T-helper 1 cell treated with Interleukin-12 subunit alpha and Interleukin-12 subunit beta and Interleukin-4 antibody, amounts not matched to agents 30 μg/mL and 1 μg/mL, for 36 hours (primary cell): ENCODE data around the gene SMCR8.
"Not testable (repeated sequence)": the region's sequence is repeated elsewhere in the genome, so short reads cannot be mapped to it uniquely, and the experiment has no call there.

Source experiments
- H3K27ac Mint-ChIP-seq: one replicate; pipeline ENCODE4 v1.8.0; 2021; ENCODE audit warnings: mild to moderate bottlenecking, mixed read lengths
- H3K27me3 Mint-ChIP-seq: one replicate; pipeline ENCODE4 v1.8.0; 2021; ENCODE audit warnings: low read depth, mixed read lengths
- H3K36me3 Mint-ChIP-seq: one replicate; pipeline ENCODE4 v1.8.0; 2021; ENCODE audit warnings: low read depth, mixed read lengths
- H3K4me1 Mint-ChIP-seq: one replicate; pipeline ENCODE4 v1.8.0; 2021; ENCODE audit warnings: low read depth, mixed read lengths
- H3K4me3 Mint-ChIP-seq: one replicate; pipeline ENCODE4 v1.8.0; 2021; ENCODE audit warnings: mild to moderate bottlenecking, moderate library complexity, mixed read lengths
- H3K9me3 Mint-ChIP-seq: one replicate; pipeline ENCODE4 v1.8.0; 2021; ENCODE audit warnings: mixed read lengths

The SMCR8 gene

DNA sequence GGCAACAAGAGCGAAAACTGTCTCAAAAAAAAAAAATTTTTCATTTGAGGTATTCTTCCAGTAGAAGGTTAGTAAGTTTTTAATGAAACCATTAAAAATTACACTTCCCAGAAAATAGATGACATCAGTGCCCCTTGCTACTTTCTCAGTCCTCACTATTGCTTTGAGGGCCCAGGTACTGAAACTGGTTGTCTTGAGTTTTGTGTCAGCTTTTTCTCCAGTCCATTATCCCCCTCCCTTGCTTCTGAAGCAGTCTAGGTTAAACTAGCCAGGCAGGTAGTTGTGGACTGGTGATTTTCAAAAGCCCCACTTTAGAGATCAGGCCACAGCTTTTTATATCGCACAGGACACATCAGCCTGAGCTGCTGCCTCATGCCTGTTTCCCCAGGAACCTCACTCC, 10.9 kb downstream of the SMCR8 start:
- peaks cover 4% of the 10 kb centered on the region for H3K4me1 Mint-ChIP-seq
- no peaks in the 10 kb centered on the region for H3K9me3 Mint-ChIP-seq
- H3K27ac Mint-ChIP-seq: no peak overlapping the region
- H3K4me3 Mint-ChIP-seq: no peak overlapping the region
- H3K36me3 Mint-ChIP-seq: peaks cover 13% of the 10 kb centered on the region
- no peaks in the 10 kb centered on the region for H3K27me3 Mint-ChIP-seq

DNA sequence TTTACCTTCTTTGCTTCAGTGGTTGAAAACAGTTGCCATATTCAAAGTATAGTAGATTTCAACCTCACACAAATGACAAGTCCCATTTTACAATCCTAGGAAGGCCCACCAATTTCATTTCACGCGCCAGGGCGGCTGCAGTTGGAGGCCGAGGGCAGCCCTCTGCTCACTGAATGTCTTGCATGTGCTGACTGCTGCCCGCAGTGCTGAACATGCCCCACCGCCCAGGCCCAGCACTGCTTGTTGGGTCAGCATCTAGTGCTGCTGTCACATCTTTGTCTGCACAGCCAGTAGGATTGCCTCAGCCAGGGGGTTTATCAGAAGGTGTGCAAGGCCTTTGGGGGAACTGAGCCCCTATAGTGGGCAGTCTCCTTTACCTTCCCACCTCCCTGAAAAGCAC, 11.5 kb downstream of the SMCR8 start:
- Mint-ChIP-seq H3K27ac (no peak overlapping the region), H3K36me3 (peaks cover 13% of the 10 kb centered on the region), H3K4me1 (peaks cover 7% of the 10 kb centered on the region), H3K4me3 (no peak overlapping the region), H3K9me3 (no peaks in the 10 kb centered on the region), H3K27me3 (no peaks in the 10 kb centered on the region)

DNA sequence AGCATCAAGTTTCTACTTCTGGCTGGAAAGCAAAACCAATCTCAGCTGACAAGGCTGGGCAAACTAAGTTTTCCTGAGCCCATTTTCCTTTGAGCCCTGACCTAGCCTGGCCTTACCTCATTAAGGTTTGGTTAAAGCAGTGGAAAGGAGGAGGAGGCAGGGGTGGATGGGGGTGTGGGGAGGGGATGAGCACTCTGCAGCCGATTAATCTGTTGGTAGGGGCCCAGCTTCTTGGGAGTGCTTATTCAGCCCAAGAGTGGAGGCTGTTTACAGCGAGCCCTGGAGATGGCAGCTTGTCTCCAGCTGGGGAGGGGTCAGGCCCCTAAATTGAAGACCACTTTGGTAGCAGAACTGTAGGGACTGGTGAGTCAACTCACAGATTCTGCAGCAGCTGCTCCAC, 12.0 kb downstream of the SMCR8 start:
- Mint-ChIP-seq H3K36me3 (peaks cover 16% of the 10 kb centered on the region), H3K4me3 (no peak overlapping the region), H3K27me3 (no peaks in the 10 kb centered on the region), H3K9me3 (no peaks in the 10 kb centered on the region), H3K4me1 (peaks cover 12% of the 10 kb centered on the region), H3K27ac (no peak overlapping the region)

DNA sequence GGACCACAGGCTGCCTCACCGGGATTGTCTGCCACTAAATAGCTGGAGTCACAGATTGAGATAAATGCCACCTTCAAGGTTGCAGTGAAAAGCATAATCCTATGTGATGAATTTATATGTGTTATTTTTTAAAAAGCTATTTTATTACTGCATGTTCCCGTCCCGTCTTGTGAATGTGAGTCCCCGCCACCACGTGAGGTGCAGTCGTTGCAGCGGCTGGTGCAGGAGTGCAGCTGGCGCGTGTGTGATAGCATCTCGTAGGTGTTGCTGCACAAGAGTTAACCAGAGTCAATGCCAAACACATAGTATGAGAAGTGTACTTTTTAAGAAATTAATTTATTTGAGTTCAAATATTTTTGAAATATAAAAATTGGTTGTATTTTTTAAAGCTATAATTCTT, 12.5 kb downstream of the SMCR8 start:
- Mint-ChIP-seq H3K27ac (no peak overlapping the region), H3K36me3 (peaks cover 16% of the 10 kb centered on the region), H3K4me1 (peaks cover 13% of the 10 kb centered on the region), H3K9me3 (no peaks in the 10 kb centered on the region), H3K4me3 (no peak overlapping the region), H3K27me3 (no peaks in the 10 kb centered on the region)

GRCh38 chr17:18328643-18329204, 13.6 kb downstream of the SMCR8 start:
- H3K27me3 Mint-ChIP-seq: no peaks in the 10 kb centered on the region
- peaks cover 16% of the 10 kb centered on the region for H3K36me3 Mint-ChIP-seq
- H3K27ac Mint-ChIP-seq: no peak overlapping the region

DNA sequence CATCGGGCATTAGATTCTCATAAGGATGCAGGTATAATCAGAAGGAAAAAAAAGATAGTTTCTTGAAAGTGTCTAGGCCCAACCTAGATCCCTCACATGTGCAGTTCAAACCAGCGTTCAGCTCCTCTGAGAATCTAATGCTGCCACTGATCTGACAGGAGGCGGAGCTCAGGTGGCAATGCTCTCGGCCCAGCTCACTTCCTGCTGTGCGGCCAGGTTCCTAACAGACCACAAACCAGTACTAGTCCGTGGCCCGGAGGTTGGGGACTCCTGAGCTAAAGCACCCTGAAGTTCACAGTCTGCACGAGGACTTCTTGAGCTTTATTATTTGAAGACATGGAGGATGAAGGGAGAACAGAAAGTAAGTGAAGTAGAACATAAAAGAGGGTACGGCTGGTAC, 16.8 kb downstream of the SMCR8 start:
- H3K36me3 Mint-ChIP-seq: peaks cover 11% of the 10 kb centered on the region
- peak overlapping the region; percentile 59 for H3K4me3 Mint-ChIP-seq
- H3K9me3 Mint-ChIP-seq: no peaks in the 10 kb centered on the region
- peaks cover 8% of the 10 kb centered on the region for H3K4me1 Mint-ChIP-seq
- H3K27ac Mint-ChIP-seq: peak overlapping the region; percentile 83
- H3K27me3 Mint-ChIP-seq: no peaks in the 10 kb centered on the region

More at GRCh38 chr17:18328643-18329204, 13.6 kb downstream of the SMCR8 start:
- Mint-ChIP-seq H3K4me3 (no peak overlapping the region), H3K4me1 (peaks cover 13% of the 10 kb centered on the region), H3K9me3 (no peaks in the 10 kb centered on the region)

- H3K4me1 Mint-ChIP-seq: peaks cover 8% of the 10 kb centered on the region
- no peaks in the 10 kb centered on the region for H3K27me3 Mint-ChIP-seq
- peaks cover 14% of the 10 kb centered on the region for H3K36me3 Mint-ChIP-seq
- H3K9me3 Mint-ChIP-seq: no peaks in the 10 kb centered on the region
- no peak overlapping the region for H3K27ac Mint-ChIP-seq
- no peak overlapping the region for H3K4me3 Mint-ChIP-seq
Measured at GRCh38 chr17:18332909-18333489, 17.9 kb downstream of the SMCR8 start.

- not testable (repeated sequence) for H3K9me3 Mint-ChIP-seq, H3K4me3 Mint-ChIP-seq, H3K27me3 Mint-ChIP-seq, H3K4me1 Mint-ChIP-seq, H3K27ac Mint-ChIP-seq
- peaks cover 28% of the 10 kb centered on the region for H3K36me3 Mint-ChIP-seq
Measured at GRCh38 chr17:18338158-18338557, 23.1 kb downstream of the SMCR8 start.

- H3K4me3 Mint-ChIP-seq: no peak overlapping the region
- H3K27ac Mint-ChIP-seq: no peak overlapping the region
- H3K27me3 Mint-ChIP-seq: no peaks in the 10 kb centered on the region
- H3K4me1 Mint-ChIP-seq: peaks cover 2% of the 10 kb centered on the region
- no peaks in the 10 kb centered on the region for H3K9me3 Mint-ChIP-seq
- peaks cover 24% of the 10 kb centered on the region for H3K36me3 Mint-ChIP-seq
Measured at GRCh38 chr17:18339933-18340332, 24.8 kb downstream of the SMCR8 start.

- Mint-ChIP-seq H3K4me1 (peaks cover 2% of the 10 kb centered on the region), H3K9me3 (no peaks in the 10 kb centered on the region), H3K27ac (no peak overlapping the region), H3K27me3 (no peaks in the 10 kb centered on the region), H3K4me3 (no peak overlapping the region), H3K36me3 (peaks cover 24% of the 10 kb centered on the region)
Measured at GRCh38 chr17:18344021-18344420, 28.9 kb downstream of the SMCR8 start.

GRCh38 chr17:18353541-18353940, 38.4 kb downstream of the SMCR8 start:
- Mint-ChIP-seq H3K36me3 (peaks cover 10% of the 10 kb centered on the region), H3K4me3 (no peak overlapping the region), H3K27me3 (no peaks in the 10 kb centered on the region), H3K4me1 (no peaks in the 10 kb centered on the region), H3K27ac (no peak overlapping the region), H3K9me3 (no peaks in the 10 kb centered on the region)

- Mint-ChIP-seq H3K27me3 (no peaks in the 10 kb centered on the region), H3K4me3 (no peak overlapping the region), H3K36me3 (peaks cover 12% of the 10 kb centered on the region), H3K9me3 (no peaks in the 10 kb centered on the region), H3K4me1 (no peaks in the 10 kb centered on the region), H3K27ac (no peak overlapping the region)
Measured at GRCh38 chr17:18356624-18357023, 41.5 kb downstream of the SMCR8 start.

- Mint-ChIP-seq H3K27me3 (no peaks in the 10 kb centered on the region), H3K36me3 (peaks cover 3% of the 10 kb centered on the region), H3K4me3 (peak overlapping the region; percentile 3), H3K27ac (no peak overlapping the region), H3K9me3 (no peaks in the 10 kb centered on the region), H3K4me1 (peaks cover 12% of the 10 kb centered on the region)
Measured at GRCh38 chr17:18360518-18360917, 45.4 kb downstream of the SMCR8 start.

- H3K4me3 Mint-ChIP-seq: peak overlapping the region; percentile 94
- peaks cover 12% of the 10 kb centered on the region for H3K4me1 Mint-ChIP-seq
- no peaks in the 10 kb centered on the region for H3K27me3 Mint-ChIP-seq
- H3K36me3 Mint-ChIP-seq: peaks cover 2% of the 10 kb centered on the region
- peak overlapping the region; percentile 31 for H3K27ac Mint-ChIP-seq
- no peaks in the 10 kb centered on the region for H3K9me3 Mint-ChIP-seq
Measured at GRCh38 chr17:18361837-18362697, 47.0 kb downstream of the SMCR8 start.

DNA sequence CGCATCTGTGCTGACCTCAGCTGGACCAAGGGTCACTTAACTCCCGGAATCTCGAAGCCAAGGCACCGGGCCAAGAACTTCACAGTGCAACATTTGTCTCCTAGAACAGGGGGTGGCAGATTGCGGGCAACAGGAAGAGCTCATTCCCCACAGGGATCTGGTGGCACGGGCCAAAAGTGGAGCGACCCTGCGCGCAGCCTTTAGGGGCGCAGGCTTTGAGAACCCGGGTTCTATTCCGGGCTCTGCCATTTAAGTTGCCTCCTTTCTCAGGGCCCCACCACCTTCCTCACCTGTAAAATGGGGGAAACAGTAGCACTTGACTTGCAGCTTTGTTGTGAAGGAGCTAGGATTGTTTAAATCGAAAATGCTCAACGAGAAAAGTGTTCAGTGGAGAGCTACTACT, 47.6 kb downstream of the SMCR8 start:
- H3K9me3 Mint-ChIP-seq: no peaks in the 10 kb centered on the region
- H3K27me3 Mint-ChIP-seq: no peaks in the 10 kb centered on the region
- peak overlapping the region; percentile 94 for H3K4me3 Mint-ChIP-seq
- peaks cover 12% of the 10 kb centered on the region for H3K4me1 Mint-ChIP-seq
- peak overlapping the region; percentile 26 for H3K27ac Mint-ChIP-seq
- H3K36me3 Mint-ChIP-seq: peaks cover 2% of the 10 kb centered on the region
